Measurements from ENCODE around the gene NCOR1.

DNA sequence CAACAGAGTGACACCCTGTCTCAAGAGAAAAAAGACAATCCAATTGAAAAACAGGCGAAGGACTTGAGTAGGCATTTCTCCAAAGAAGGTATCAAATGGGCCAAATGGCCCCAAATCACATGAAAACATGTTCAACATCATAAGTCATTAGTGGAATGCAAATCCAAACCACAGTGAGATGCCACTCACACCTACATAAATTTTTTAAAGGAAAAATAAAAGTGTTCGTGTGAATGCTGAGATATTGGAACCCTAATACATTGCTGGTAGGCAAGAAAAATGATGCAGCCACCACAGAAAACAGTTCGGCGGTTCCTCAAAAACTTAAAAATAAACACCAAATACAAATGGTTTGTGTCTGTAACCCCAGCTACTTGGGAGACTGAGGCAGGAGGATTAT lies 46.9 kb upstream of the NCOR1 start:
- TF ChIP-seq, protein P1, sequence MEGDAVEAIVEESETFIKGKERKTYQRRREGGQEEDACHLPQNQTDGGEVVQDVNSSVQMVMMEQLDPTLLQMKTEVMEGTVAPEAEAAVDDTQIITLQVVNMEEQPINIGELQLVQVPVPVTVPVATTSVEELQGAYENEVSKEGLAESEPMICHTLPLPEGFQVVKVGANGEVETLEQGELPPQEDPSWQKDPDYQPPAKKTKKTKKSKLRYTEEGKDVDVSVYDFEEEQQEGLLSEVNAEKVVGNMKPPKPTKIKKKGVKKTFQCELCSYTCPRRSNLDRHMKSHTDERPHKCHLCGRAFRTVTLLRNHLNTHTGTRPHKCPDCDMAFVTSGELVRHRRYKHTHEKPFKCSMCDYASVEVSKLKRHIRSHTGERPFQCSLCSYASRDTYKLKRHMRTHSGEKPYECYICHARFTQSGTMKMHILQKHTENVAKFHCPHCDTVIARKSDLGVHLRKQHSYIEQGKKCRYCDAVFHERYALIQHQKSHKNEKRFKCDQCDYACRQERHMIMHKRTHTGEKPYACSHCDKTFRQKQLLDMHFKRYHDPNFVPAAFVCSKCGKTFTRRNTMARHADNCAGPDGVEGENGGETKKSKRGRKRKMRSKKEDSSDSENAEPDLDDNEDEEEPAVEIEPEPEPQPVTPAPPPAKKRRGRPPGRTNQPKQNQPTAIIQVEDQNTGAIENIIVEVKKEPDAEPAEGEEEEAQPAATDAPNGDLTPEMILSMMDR (IDR thresholded peaks at IDR 0.05 in 2 of 3, conservative IDR thresholded peaks at IDR 0.05 in 1 of 3; ENCODE audit: control insufficient read depth in 2 of 3, extremely low read depth in 1 of 3, insufficient read depth in 1 of 3, low read depth in 3 of 3, low read length in 3 of 3) = no peak
- TF ChIP-seq EZH2 (IDR thresholded peaks at IDR 0.05; ENCODE audit: borderline replicate concordance, control insufficient read depth, low read depth, low read length) (no peak), ESRRA (IDR thresholded peaks at IDR 0.05; ENCODE audit: low read length) (no peak), SP1 (IDR thresholded peaks at IDR 0.05; ENCODE audit: low read depth, low read length) (no peak), POLR2A (IDR thresholded peaks at IDR 0.05; ENCODE audit: low read depth, low read length) (no peak), SUZ12 (IDR thresholded peaks at IDR 0.05; ENCODE audit: unreplicated experiment) (no peak), NBN (IDR thresholded peaks at IDR 0.05) (no peak), POLR2AphosphoS5 (IDR thresholded peaks at IDR 0.05; ENCODE audit: low read length) (no peak)

Data from GM12878 (cell line).